ENCODE measurements around the gene MMAB.

GRCh38 chr12:109553906-109554500 lies 19.3 kb downstream of the MMAB start:
- TF ChIP-seq CTCF (IDR thresholded peaks at IDR 0.05) (no peak), POLR2A (IDR thresholded peaks at IDR 0.05) (no peak)

Measured in vagina (tissue), 2 donors.